ENCODE measurements around the gene KIF1A. TPM values are rescaled to one million over a fixed set of nuclear protein-coding genes. Genes with fewer than 3 reads are reported as not detected.
"Not testable (repeated sequence)": the region's sequence is repeated elsewhere in the genome, so short reads cannot be mapped to it uniquely, and the experiment has no call there.

Gene KIF1A
- total RNA-seq, 1 donor from 2014 or later = 0.89 TPM

- DNase-seq = no peak
Observed at GRCh38 chr2:240787521-240788472, 32.2 kb downstream of the KIF1A start.

- no peak for DNase-seq
Observed at GRCh38 chr2:240786871-240787311, 33.1 kb downstream of the KIF1A start.

GRCh38 chr2:240786355-240786841 is 33.6 kb downstream of the KIF1A start:
- DNase-seq = no peak

- DNase-seq = no peak
Observed at GRCh38 chr2:240785424-240786335, 34.3 kb downstream of the KIF1A start.

- DNase-seq = no peak
Observed at GRCh38 chr2:240784629-240785423, 35.2 kb downstream of the KIF1A start.

GRCh38 chr2:240783819-240784621 is 36.0 kb downstream of the KIF1A start:
- no peak for DNase-seq

GRCh38 chr2:240782886-240783818 is 36.9 kb downstream of the KIF1A start:
- no peak for DNase-seq

GRCh38 chr2:240782221-240782885 is 37.7 kb downstream of the KIF1A start:
- no peak for DNase-seq

GRCh38 chr2:240781471-240782220 is 38.4 kb downstream of the KIF1A start:
- DNase-seq = no peak

GRCh38 chr2:240780023-240780700 is 39.9 kb downstream of the KIF1A start:
- DNase-seq = no peak

- DNase-seq = not testable (repeated sequence)
Observed at GRCh38 chr2:240779250-240779832, 40.7 kb downstream of the KIF1A start.

- DNase-seq = no peak
Observed at GRCh38 chr2:240778426-240778825, 41.6 kb downstream of the KIF1A start.

- DNase-seq = no peak
Observed at GRCh38 chr2:240777456-240778212, 42.4 kb downstream of the KIF1A start.

GRCh38 chr2:240775905-240776304 is 44.1 kb downstream of the KIF1A start:
- DNase-seq = no peak

GRCh38 chr2:240774856-240775255 is 45.2 kb downstream of the KIF1A start:
- DNase-seq = no peak

GRCh38 chr2:240769096-240769495 is 50.9 kb downstream of the KIF1A start:
- no peak for DNase-seq

GRCh38 chr2:240768216-240768615 is 51.8 kb downstream of the KIF1A start:
- DNase-seq = no peak

All from skin of body (tissue), 2 donors.